NCI-H2081 (cell line): Measurements from ENCODE around the gene ENOX1.
A peak's percentile ranks its signal among the peaks of the same experiment; 100 is the strongest.
"Not testable (repeated sequence)": the region's sequence is repeated elsewhere in the genome, so short reads cannot be mapped to it uniquely, and the experiment has no call there.

Experiments
- DNase-seq, 2 experiments: peaks; one replicate each; lab custom pipeline; 2025; lab: John Stamatoyannopoulos, UW

The ENOX1 gene

GRCh38 chr13:43354153-43354945 is 432.4 kb downstream of the ENOX1 start:
- DNase-seq: no peak

- no peak for DNase-seq
Measured at GRCh38 chr13:43353631-43354030, 433.1 kb downstream of the ENOX1 start.

- not testable (repeated sequence) for DNase-seq
Measured at GRCh38 chr13:43351612-43352011, 435.2 kb downstream of the ENOX1 start.

GRCh38 chr13:43348397-43348796 is 438.4 kb downstream of the ENOX1 start:
- DNase-seq: peak in 1 of 2 experiments; percentile 36

- DNase-seq: peak; percentile 30 to 63
Measured at GRCh38 chr13:43347877-43348276, 438.9 kb downstream of the ENOX1 start.

- DNase-seq: no peak
Measured at GRCh38 chr13:43346427-43346826, 440.3 kb downstream of the ENOX1 start.

- peak; percentile 65 to 84 for DNase-seq
Measured at GRCh38 chr13:43343645-43344044, 443.1 kb downstream of the ENOX1 start.

GRCh38 chr13:43339805-43340550 is 446.8 kb downstream of the ENOX1 start:
- DNase-seq: no peak

- DNase-seq: no peak
Measured at GRCh38 chr13:43339145-43339804, 447.5 kb downstream of the ENOX1 start.

GRCh38 chr13:43335764-43336163 is 451.0 kb downstream of the ENOX1 start:
- no peak for DNase-seq

GRCh38 chr13:43333176-43333575 is 453.6 kb downstream of the ENOX1 start:
- DNase-seq: peak; percentile 51 to 85

GRCh38 chr13:43331672-43332071 is 455.1 kb downstream of the ENOX1 start:
- peak in 1 of 2 experiments; percentile 40 for DNase-seq

- DNase-seq: no peak
Measured at GRCh38 chr13:43329702-43330101, 457.1 kb downstream of the ENOX1 start.

GRCh38 chr13:43328907-43329306 is 457.9 kb downstream of the ENOX1 start:
- no peak for DNase-seq

GRCh38 chr13:43326100-43326499 is 460.7 kb downstream of the ENOX1 start:
- DNase-seq: no peak

- no peak for DNase-seq
Measured at GRCh38 chr13:43325636-43326035, 461.1 kb downstream of the ENOX1 start.

GRCh38 chr13:43324129-43324528 is 462.6 kb downstream of the ENOX1 start:
- DNase-seq: no peak

- no peak for DNase-seq
Measured at GRCh38 chr13:43319617-43320444, 466.9 kb downstream of the ENOX1 start.

- peak in 1 of 2 experiments; percentile 56 for DNase-seq
Measured at GRCh38 chr13:43316946-43317353, 469.8 kb downstream of the ENOX1 start.

- no peak for DNase-seq
Measured at GRCh38 chr13:43316281-43316680, 470.5 kb downstream of the ENOX1 start.

- DNase-seq: no peak
Measured at GRCh38 chr13:43315522-43315921, 471.2 kb downstream of the ENOX1 start.

GRCh38 chr13:43309311-43309710 is 477.5 kb downstream of the ENOX1 start:
- DNase-seq: no peak
